Effector memory CD8-positive, alpha-beta T cell (primary cell): ENCODE measurements around the gene PTGDR.

Experiments
- ATAC-seq: fragments of 150-1000 bp; cut with Tn5 transposase; replicated peaks from 2 replicates; pipeline ENCODE4 v1.10.0; 2021; ENCODE audit warnings: mild to moderate bottlenecking, moderate library complexity
- DNase-seq, 3 experiments: peaks; one replicate each; pipeline ENCODE4 v3.0.0; 2021
- H3K27ac Mint-ChIP-seq, 2 donors: one replicate each; pipeline ENCODE4 v1.8.0; 2022; ENCODE audit warnings: mild to moderate bottlenecking in 2 of 2, mixed read lengths in 2 of 2, moderate library complexity in 2 of 2
- H3K27me3 Mint-ChIP-seq, 2 donors: one replicate each; pipeline ENCODE4 v1.8.0; 2022; ENCODE audit warnings: mixed read lengths in 2 of 2
- H3K36me3 Mint-ChIP-seq: one replicate; pipeline ENCODE4 v1.8.0; 2022; ENCODE audit warnings: mild to moderate bottlenecking, moderate library complexity, mixed read lengths; ENCODE audit not compliant: insufficient read depth
- H3K4me1 Mint-ChIP-seq, 2 donors: one replicate each; pipeline ENCODE4 v1.8.0; 2022; ENCODE audit warnings: low read depth in 2 of 2, mixed read lengths in 2 of 2
- H3K4me3 Mint-ChIP-seq, 2 donors: one replicate each; pipeline ENCODE4 v1.8.0; 2022; ENCODE audit warnings: mild to moderate bottlenecking in 2 of 2, mixed read lengths in 2 of 2, moderate library complexity in 2 of 2
- H3K9me3 Mint-ChIP-seq, 2 donors: one replicate each; pipeline ENCODE4 v1.8.0; 2022; ENCODE audit warnings: mixed read lengths in 2 of 2

Gene PTGDR

GRCh38 chr14:52269100-52269499, 1.6 kb downstream of the PTGDR start:
- H3K9me3 Mint-ChIP-seq: no peaks in the 10 kb centered on the region
- peaks cover 55 to 73% of the 10 kb centered on the region in 2 donors for H3K4me1 Mint-ChIP-seq
- ATAC-seq: no peak
- DNase-seq: no peak
- no peaks in the 10 kb centered on the region for H3K27me3 Mint-ChIP-seq
- peak overlapping the region; percentile 91 to 95 for H3K27ac Mint-ChIP-seq
- peak overlapping the region; percentile 93 to 99 for H3K4me3 Mint-ChIP-seq
- H3K36me3 Mint-ChIP-seq: peaks cover 17% of the 10 kb centered on the region

- H3K4me3 Mint-ChIP-seq: peak overlapping the region; percentile 93 to 99
- H3K36me3 Mint-ChIP-seq: peaks cover 22% of the 10 kb centered on the region
- H3K4me1 Mint-ChIP-seq: peaks cover 56 to 76% of the 10 kb centered on the region in 2 donors
- peak overlapping the region; percentile 91 to 95 for H3K27ac Mint-ChIP-seq
- ATAC-seq (no peak), DNase-seq (no peak)
- H3K27me3 Mint-ChIP-seq: no peaks in the 10 kb centered on the region
- H3K9me3 Mint-ChIP-seq: no peaks in the 10 kb centered on the region
Measured at GRCh38 chr14:52269982-52270381, 2.5 kb downstream of the PTGDR start.

GRCh38 chr14:52271538-52271937, 4.0 kb downstream of the PTGDR start:
- no peak for DNase-seq
- H3K4me3 Mint-ChIP-seq: peak overlapping the region; percentile 93 to 99
- peaks cover 35% of the 10 kb centered on the region for H3K36me3 Mint-ChIP-seq
- no peaks in the 10 kb centered on the region for H3K9me3 Mint-ChIP-seq
- peak overlapping the region; percentile 91 to 95 for H3K27ac Mint-ChIP-seq
- ATAC-seq: no peak
- peaks cover 43 to 65% of the 10 kb centered on the region in 2 donors for H3K4me1 Mint-ChIP-seq
- no peaks in the 10 kb centered on the region for H3K27me3 Mint-ChIP-seq

GRCh38 chr14:52272375-52272774, 4.9 kb downstream of the PTGDR start:
- ATAC-seq: peak; percentile 30
- H3K4me1 Mint-ChIP-seq: peaks cover 35 to 63% of the 10 kb centered on the region in 2 donors
- peak overlapping the region; percentile 91 to 95 for H3K27ac Mint-ChIP-seq
- peaks cover 43% of the 10 kb centered on the region for H3K36me3 Mint-ChIP-seq
- DNase-seq: peak; percentile 45 to 56 (median 49)
- H3K27me3 Mint-ChIP-seq: no peaks in the 10 kb centered on the region
- H3K4me3 Mint-ChIP-seq: peak overlapping the region; percentile 93 to 99
- H3K9me3 Mint-ChIP-seq: no peaks in the 10 kb centered on the region

- Mint-ChIP-seq H3K4me1 (peaks cover 40 to 71% of the 10 kb centered on the region in 2 donors), H3K27ac (peak overlapping the region; percentile 23 to 91), H3K9me3 (no peaks in the 10 kb centered on the region), H3K36me3 (peaks cover 62% of the 10 kb centered on the region), H3K27me3 (no peaks in the 10 kb centered on the region), H3K4me3 (no peak overlapping the region)
- DNase-seq (no peak), ATAC-seq (no peak)
Measured at GRCh38 chr14:52275372-52275771, 7.9 kb downstream of the PTGDR start.

GRCh38 chr14:52277552-52277951, 10.1 kb downstream of the PTGDR start:
- DNase-seq: no peak
- Mint-ChIP-seq H3K4me1 (peaks cover 43 to 62% of the 10 kb centered on the region in 2 donors), H3K27ac (peak overlapping the region; percentile 11 to 32)

GRCh38 chr14:52279408-52279807, 11.9 kb downstream of the PTGDR start:
- peaks cover 56% of the 10 kb centered on the region for H3K36me3 Mint-ChIP-seq
- DNase-seq (no peak), ATAC-seq (no peak)
- no peak overlapping the region for H3K4me3 Mint-ChIP-seq
- peak overlapping the region; percentile 44 to 81 for H3K27ac Mint-ChIP-seq
- H3K9me3 Mint-ChIP-seq: no peaks in the 10 kb centered on the region
- no peaks in the 10 kb centered on the region for H3K27me3 Mint-ChIP-seq
- peaks cover 27 to 44% of the 10 kb centered on the region in 2 donors for H3K4me1 Mint-ChIP-seq

More at GRCh38 chr14:52277552-52277951, 10.1 kb downstream of the PTGDR start:
- H3K27me3 Mint-ChIP-seq: no peaks in the 10 kb centered on the region
- H3K9me3 Mint-ChIP-seq: no peaks in the 10 kb centered on the region
- no peak overlapping the region for H3K4me3 Mint-ChIP-seq
- no peak for ATAC-seq
- peaks cover 67% of the 10 kb centered on the region for H3K36me3 Mint-ChIP-seq

GRCh38 chr14:52283099-52283498, 15.6 kb downstream of the PTGDR start:
- peak overlapping the region; percentile 25 to 32 for H3K27ac Mint-ChIP-seq

GRCh38 chr14:52286661-52287649, 19.5 kb downstream of the PTGDR start:
- DNase-seq (no peak), ATAC-seq (no peak)
- Mint-ChIP-seq H3K4me3 (peak overlapping the region; percentile 26 to 64), H3K27me3 (no peaks in the 10 kb centered on the region), H3K9me3 (peaks cover 15 to 19% of the 10 kb centered on the region in 2 donors), H3K4me1 (peaks cover 17 to 21% of the 10 kb centered on the region in 2 donors), H3K27ac (peak overlapping the region in 1 of 2 donors; percentile 11), H3K36me3 (peaks cover 3% of the 10 kb centered on the region)

More at GRCh38 chr14:52283099-52283498, 15.6 kb downstream of the PTGDR start:
- H3K27me3 Mint-ChIP-seq: no peaks in the 10 kb centered on the region
- peaks cover 7 to 12% of the 10 kb centered on the region in 2 donors for H3K9me3 Mint-ChIP-seq
- ATAC-seq (no peak), DNase-seq (no peak)
- H3K4me3 Mint-ChIP-seq: no peak overlapping the region
- peaks cover 33% of the 10 kb centered on the region in 2 donors for H3K4me1 Mint-ChIP-seq
- peaks cover 21% of the 10 kb centered on the region for H3K36me3 Mint-ChIP-seq

- Mint-ChIP-seq H3K9me3 (no peaks in the 10 kb centered on the region), H3K27ac (no peak overlapping the region), H3K4me1 (peaks cover 16 to 33% of the 10 kb centered on the region in 2 donors), H3K4me3 (no peak overlapping the region), H3K36me3 (no peaks in the 10 kb centered on the region), H3K27me3 (no peaks in the 10 kb centered on the region)
- DNase-seq (no peak), ATAC-seq (no peak)
Measured at GRCh38 chr14:52296378-52296777, 28.9 kb downstream of the PTGDR start.

GRCh38 chr14:52298795-52299194, 31.3 kb downstream of the PTGDR start:
- Mint-ChIP-seq H3K4me3 (no peak overlapping the region), H3K4me1 (peaks cover 31 to 53% of the 10 kb centered on the region in 2 donors), H3K9me3 (no peaks in the 10 kb centered on the region), H3K27ac (peak overlapping the region in 1 of 2 donors; percentile 53), H3K36me3 (no peaks in the 10 kb centered on the region), H3K27me3 (no peaks in the 10 kb centered on the region)
- no peak for DNase-seq
- no peak for ATAC-seq

- ATAC-seq: peak; percentile 89
- DNase-seq: no peak
- Mint-ChIP-seq H3K27me3 (no peaks in the 10 kb centered on the region), H3K4me1 (peaks cover 33 to 53% of the 10 kb centered on the region in 2 donors), H3K4me3 (no peak overlapping the region), H3K27ac (no peak overlapping the region), H3K9me3 (no peaks in the 10 kb centered on the region), H3K36me3 (no peaks in the 10 kb centered on the region)
Measured at GRCh38 chr14:52299692-52300278, 32.3 kb downstream of the PTGDR start.

GRCh38 chr14:52303236-52303635, 35.7 kb downstream of the PTGDR start:
- Mint-ChIP-seq H3K36me3 (no peaks in the 10 kb centered on the region), H3K27me3 (no peaks in the 10 kb centered on the region), H3K4me1 (peaks cover 45 to 56% of the 10 kb centered on the region in 2 donors), H3K27ac (peak overlapping the region; percentile 7 to 86), H3K9me3 (no peaks in the 10 kb centered on the region), H3K4me3 (peak overlapping the region in 1 of 2 donors; percentile 4)
- ATAC-seq (no peak), DNase-seq (no peak)
